ENCODE data around the gene PSIP1.

Gene PSIP1

DNA sequence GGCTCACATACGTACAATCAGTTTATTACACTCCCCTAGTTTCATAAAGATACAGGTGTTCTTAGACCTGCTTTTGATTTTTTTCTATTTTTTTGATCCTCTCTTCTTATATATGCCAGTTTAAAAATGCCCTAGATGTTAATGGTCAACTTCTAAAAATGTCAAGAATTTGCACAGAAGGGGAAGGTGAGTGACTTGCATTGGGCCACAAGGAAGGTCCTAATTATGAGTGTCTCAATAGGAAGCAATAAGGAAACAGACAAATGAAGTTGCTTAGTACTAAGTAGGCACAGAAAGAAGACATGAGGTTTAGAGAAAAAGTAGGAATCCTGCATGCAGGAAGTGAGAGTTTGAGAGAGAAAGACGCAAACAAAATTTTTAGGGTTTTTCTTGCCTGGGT is 38.8 kb upstream of the PSIP1 start:
- no peak for ATAC-seq (ENCODE audit: insufficient read depth, low read depth)
- H2AFZ ChIP-seq (ENCODE audit: low read depth, low read length): no peak overlapping the region
- no peak for DNase-seq
- no peaks in the 10 kb centered on the region for H3K27me3 ChIP-seq (ENCODE audit: insufficient read depth, low read length, poor library complexity)
- no peaks in the 10 kb centered on the region for H3K9me3 ChIP-seq (ENCODE audit: insufficient read depth, low read length, severe bottlenecking)
- peaks cover 25% of the 10 kb centered on the region for H3K4me1 ChIP-seq (ENCODE audit: insufficient read depth, low read length)
- no peak overlapping the region for H3K27ac ChIP-seq (ENCODE audit: low read length)
- no peaks in the 10 kb centered on the region for H3K79me2 ChIP-seq (ENCODE audit: insufficient read depth, low read length)
- H3K4me3 ChIP-seq (ENCODE audit: low read depth in 1 of 2, low read length in 2 of 2): no peak overlapping the region
- no peaks in the 10 kb centered on the region for H4K20me1 ChIP-seq (ENCODE audit: insufficient read depth, low read length)
- no peaks in the 10 kb centered on the region for H3K36me3 ChIP-seq (ENCODE audit: insufficient read depth, low read length)
- TF ChIP-seq, protein P1, sequence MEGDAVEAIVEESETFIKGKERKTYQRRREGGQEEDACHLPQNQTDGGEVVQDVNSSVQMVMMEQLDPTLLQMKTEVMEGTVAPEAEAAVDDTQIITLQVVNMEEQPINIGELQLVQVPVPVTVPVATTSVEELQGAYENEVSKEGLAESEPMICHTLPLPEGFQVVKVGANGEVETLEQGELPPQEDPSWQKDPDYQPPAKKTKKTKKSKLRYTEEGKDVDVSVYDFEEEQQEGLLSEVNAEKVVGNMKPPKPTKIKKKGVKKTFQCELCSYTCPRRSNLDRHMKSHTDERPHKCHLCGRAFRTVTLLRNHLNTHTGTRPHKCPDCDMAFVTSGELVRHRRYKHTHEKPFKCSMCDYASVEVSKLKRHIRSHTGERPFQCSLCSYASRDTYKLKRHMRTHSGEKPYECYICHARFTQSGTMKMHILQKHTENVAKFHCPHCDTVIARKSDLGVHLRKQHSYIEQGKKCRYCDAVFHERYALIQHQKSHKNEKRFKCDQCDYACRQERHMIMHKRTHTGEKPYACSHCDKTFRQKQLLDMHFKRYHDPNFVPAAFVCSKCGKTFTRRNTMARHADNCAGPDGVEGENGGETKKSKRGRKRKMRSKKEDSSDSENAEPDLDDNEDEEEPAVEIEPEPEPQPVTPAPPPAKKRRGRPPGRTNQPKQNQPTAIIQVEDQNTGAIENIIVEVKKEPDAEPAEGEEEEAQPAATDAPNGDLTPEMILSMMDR (IDR thresholded peaks at IDR 0.05; ENCODE audit: borderline replicate concordance, extremely low read depth, low read length, poor library complexity, severe bottlenecking): no peak
- TF ChIP-seq EZH2 (IDR thresholded peaks at IDR 0.05; ENCODE audit: borderline replicate concordance, low read depth, low read length, severe bottlenecking): no peak
- H3K4me2 ChIP-seq (ENCODE audit: insufficient read depth, low read length): no peak overlapping the region
- no peak overlapping the region for H3K9ac ChIP-seq (ENCODE audit: low read depth, low read length)

DNA sequence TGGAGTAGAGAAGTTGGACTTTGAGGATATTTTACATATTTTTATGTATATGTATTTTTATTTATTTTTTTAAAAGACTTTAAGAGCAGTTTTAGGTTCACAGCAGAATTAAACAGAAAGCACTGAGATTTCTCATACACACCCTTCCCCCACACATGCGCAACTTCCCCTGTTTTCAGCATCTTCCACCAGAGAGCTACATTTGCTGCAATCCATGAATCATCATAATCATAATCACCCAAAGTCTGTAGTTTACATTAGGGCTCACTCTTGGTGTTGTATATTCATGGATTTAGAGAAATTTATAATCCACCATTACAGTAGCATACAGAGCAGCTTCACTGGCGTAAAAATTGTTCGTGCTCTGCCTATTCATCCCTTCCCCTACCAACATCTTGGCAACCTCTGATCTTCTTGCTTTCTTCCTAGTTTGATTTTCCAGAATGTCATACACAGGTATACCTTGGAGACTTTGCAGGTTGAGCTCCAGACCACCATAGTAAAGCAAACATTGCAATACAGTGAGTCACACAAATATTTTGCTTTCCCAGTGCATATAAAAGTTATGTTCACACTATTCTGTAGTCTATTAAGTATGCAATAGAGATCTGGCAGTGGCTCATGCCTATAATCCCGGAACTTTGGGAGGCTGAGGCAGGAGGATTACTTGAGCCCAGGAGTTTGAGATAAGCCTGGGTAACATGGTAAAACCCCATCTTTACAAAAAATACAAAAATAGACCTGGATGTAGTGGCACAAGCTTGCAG is 32.5 kb upstream of the PSIP1 start:
- no peak for DNase-seq

DNA sequence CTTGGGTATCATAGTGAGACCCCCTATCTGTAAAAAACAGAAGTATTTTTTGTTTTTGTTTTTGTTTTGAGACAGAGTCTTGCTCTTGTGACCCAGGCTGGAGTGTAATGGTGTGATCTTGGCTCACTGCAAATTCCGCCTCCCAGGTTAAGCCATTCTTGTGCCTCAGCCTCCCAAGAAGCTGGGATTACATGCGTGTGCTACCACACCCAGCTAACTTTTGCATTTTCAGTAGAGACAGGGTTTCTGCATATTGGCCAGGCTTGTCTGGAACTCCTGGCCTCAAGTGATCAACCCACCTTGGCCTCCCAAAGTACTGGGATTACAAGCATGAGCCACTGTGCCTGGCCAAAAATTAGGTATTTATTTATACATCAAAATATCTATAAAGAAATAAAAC is 31.9 kb upstream of the PSIP1 start:
- Histone ChIP-seq H3K4me1 (ENCODE audit: insufficient read depth, low read length) (no peaks in the 10 kb centered on the region), H3K36me3 (ENCODE audit: insufficient read depth, low read length) (no peaks in the 10 kb centered on the region), H3K4me2 (ENCODE audit: insufficient read depth, low read length) (no peak overlapping the region), H2AFZ (ENCODE audit: low read depth, low read length) (no peak overlapping the region), H4K20me1 (ENCODE audit: insufficient read depth, low read length) (no peaks in the 10 kb centered on the region), H3K9me3 (ENCODE audit: insufficient read depth, low read length, severe bottlenecking) (no peaks in the 10 kb centered on the region), H3K27ac (ENCODE audit: low read length) (no peak overlapping the region), H3K79me2 (ENCODE audit: insufficient read depth, low read length) (no peaks in the 10 kb centered on the region), H3K9ac (ENCODE audit: low read depth, low read length) (no peak overlapping the region), H3K4me3 (ENCODE audit: low read depth in 1 of 2, low read length in 2 of 2) (no peak overlapping the region), H3K27me3 (ENCODE audit: insufficient read depth, low read length, poor library complexity) (no peaks in the 10 kb centered on the region)
- DNase-seq (no peak), ATAC-seq (ENCODE audit: insufficient read depth, low read depth) (no peak)
- no peak for TF ChIP-seq EZH2 (IDR thresholded peaks at IDR 0.05; ENCODE audit: borderline replicate concordance, low read depth, low read length, severe bottlenecking)
- TF ChIP-seq, protein P1 (IDR thresholded peaks at IDR 0.05; ENCODE audit: borderline replicate concordance, extremely low read depth, low read length, poor library complexity, severe bottlenecking): no peak

More for the DNA sequence above, 32.5 kb upstream of the PSIP1 start:
- H3K27me3 ChIP-seq (ENCODE audit: insufficient read depth, low read length, poor library complexity): no peaks in the 10 kb centered on the region
- H3K4me2 ChIP-seq (ENCODE audit: insufficient read depth, low read length): no peak overlapping the region
- no peaks in the 10 kb centered on the region for H3K79me2 ChIP-seq (ENCODE audit: insufficient read depth, low read length)
- no peak overlapping the region for H3K27ac ChIP-seq (ENCODE audit: low read length)
- H4K20me1 ChIP-seq (ENCODE audit: insufficient read depth, low read length): no peaks in the 10 kb centered on the region
- no peaks in the 10 kb centered on the region for H3K36me3 ChIP-seq (ENCODE audit: insufficient read depth, low read length)
- no peaks in the 10 kb centered on the region for H3K4me1 ChIP-seq (ENCODE audit: insufficient read depth, low read length)
- no peak for ATAC-seq (ENCODE audit: insufficient read depth, low read depth)
- H3K9ac ChIP-seq (ENCODE audit: low read depth, low read length): no peak overlapping the region
- H3K9me3 ChIP-seq (ENCODE audit: insufficient read depth, low read length, severe bottlenecking): no peaks in the 10 kb centered on the region
- TF ChIP-seq, protein P1 (IDR thresholded peaks at IDR 0.05; ENCODE audit: borderline replicate concordance, extremely low read depth, low read length, poor library complexity, severe bottlenecking): no peak
- no peak for TF ChIP-seq EZH2 (IDR thresholded peaks at IDR 0.05; ENCODE audit: borderline replicate concordance, low read depth, low read length, severe bottlenecking)
- no peak overlapping the region for H3K4me3 ChIP-seq (ENCODE audit: low read depth in 1 of 2, low read length in 2 of 2)
- H2AFZ ChIP-seq (ENCODE audit: low read depth, low read length): no peak overlapping the region
